Kidney tubule cell (primary cell): ENCODE data around the gene GMPPB.

Experiments used
- DNase-seq: peaks from one replicate; pipeline ENCODE4 v3.0.0-alpha.2; 2018; ENCODE audit warnings: low spot score

Gene GMPPB

DNA sequence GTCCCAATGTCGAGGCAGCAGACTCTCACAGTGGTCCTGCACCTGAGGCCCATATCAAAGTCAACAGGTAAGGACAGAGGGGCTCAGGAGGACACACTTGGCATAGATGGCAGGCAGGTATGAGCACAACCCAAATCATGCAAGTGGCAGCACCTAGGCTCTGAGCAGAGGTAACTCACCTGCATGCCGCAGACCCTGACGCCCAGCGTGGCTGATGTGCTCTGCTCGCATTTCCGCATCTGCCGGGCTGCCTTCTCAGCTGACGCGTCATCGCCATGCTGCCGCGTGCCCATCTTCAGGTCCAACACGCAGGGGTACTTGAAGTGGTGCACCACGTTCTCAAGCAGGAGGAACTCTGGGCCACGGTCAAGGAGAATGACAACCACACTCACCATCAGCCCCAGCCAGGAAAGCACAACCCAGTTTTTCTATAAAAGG is 4.2 kb upstream of the GMPPB start:
- no peak for DNase-seq

DNA sequence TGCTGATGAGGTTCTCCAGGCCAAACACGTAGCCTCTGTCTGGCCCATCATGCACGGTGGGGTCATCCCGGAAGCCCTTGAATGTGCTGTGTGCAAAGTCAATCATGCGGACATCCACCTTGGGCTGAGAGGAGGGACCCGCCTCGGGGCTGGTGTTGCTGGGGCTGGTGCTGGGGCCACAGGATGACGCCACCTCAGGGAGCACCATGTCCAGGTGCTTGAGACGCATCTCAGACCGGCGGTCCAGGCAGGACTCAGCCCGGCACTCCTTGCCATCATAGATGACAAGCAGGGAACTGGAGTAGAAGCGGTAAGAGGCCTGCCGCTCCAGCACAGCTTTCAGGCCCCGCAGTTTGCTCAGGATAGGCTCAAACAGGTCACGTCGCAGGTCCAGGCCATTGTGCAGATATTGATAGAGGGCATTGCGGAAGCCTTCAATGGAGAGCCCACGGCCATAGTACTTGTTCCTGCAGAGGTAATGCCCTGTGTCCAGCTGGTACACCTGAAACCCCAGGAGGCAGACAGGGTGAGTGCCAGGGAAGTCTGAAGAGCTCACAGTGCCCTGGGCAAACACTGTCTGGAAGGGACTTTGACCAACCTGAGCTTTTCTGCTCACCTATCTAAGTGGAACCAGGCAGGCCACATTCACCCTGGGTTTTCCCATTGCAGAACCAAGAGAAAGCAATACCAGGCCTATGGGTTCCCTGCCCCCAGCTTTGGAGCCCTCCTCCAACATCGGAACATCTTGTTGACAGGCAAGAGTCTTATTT is 3.6 kb upstream of the GMPPB start:
- DNase-seq: no peak

DNA sequence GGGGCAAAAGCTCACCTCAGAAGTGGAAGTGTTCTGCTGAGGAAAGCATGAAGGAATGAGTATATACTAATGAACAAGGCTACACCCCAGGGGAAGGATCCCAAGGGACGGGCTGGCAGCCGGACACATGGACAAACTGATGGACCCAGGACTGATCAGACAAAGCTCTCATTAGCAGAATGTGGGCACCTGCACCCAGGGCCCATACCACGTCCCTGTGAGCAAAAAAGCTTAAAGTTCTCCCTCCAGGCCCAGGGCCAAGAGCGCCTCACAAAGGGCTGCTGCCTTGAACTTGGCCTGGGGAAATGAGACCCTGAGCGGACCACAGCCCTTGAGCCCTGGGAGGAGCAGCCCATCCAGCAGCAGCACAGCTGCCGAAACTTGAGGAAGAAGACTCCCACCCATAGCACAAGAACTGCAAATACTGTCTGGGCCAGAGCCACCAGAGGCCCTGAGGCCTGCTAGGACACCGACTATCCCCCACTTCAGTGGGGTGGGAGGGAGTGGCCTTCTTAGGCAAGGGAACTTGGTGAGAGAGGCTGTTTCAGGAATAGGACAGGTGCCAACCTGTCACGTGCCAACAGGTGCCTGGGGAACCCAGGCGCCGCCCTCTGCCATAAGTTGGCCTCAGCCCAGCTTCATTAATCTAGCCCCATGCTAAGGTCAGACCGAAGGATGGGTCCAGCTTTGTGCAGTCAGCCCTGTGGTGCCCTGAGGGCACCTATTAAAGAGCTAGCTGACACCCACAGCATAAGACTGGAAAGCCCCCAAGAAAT is 2.3 kb upstream of the GMPPB start:
- DNase-seq: no peak

DNA sequence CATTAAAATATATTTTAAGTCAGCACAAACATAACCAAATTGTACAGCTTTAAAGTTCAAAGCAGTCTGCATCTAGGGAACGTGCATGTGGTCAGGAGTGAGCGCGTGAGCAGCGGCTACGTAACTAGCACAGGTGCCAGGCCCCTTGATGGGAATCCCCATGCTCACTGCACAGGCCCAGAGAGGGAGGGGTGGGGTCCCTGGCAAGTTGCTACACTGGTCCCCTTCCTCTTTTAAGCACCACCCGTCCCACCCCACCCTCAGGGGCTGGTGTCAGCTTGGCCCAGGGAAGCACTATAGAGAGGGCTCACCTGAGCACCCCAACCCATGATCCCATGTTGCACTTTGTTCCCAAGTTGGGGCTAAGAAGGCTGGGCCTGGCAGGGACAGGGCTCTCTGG is 835 bp upstream of the GMPPB start:
- no peak for DNase-seq

DNA sequence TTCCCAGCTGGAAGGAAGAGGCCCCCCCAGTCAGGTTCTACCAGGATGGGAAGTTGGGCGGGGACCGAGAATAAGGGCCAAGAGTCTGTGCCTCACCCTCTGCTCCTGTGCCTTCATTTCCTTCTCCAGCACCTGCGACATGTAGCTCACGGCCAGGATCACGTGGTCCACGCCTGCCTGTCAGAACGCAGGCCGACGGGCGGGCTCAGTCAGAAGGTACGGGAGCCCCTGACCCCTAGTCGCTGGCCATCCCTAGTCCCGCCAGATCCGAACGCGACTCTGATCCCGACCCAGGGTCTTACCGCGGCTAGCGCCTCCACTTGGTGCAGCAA is 489 bp downstream of the GMPPB start:
- DNase-seq: peak; percentile 76

DNA sequence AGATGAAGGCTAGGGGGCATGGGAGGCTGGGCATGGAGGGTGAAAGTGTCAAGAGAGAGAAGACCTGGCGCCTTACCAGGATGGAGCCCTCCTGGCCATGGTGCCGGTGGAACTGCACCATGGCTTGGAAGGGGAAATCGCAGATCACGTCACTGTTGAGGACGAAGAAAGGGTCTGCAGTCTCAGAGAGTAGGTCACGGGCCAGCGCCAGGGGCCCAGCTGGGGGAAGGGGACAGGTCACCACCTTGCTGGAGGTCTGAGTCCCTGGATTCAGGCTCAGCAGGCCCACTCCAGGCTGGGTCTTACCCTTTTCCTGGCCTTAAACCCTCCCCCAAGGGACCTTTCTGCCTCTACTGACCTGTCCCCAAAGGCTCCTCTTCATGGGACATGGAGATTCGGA is 855 bp downstream of the GMPPB start:
- DNase-seq: no peak

DNA sequence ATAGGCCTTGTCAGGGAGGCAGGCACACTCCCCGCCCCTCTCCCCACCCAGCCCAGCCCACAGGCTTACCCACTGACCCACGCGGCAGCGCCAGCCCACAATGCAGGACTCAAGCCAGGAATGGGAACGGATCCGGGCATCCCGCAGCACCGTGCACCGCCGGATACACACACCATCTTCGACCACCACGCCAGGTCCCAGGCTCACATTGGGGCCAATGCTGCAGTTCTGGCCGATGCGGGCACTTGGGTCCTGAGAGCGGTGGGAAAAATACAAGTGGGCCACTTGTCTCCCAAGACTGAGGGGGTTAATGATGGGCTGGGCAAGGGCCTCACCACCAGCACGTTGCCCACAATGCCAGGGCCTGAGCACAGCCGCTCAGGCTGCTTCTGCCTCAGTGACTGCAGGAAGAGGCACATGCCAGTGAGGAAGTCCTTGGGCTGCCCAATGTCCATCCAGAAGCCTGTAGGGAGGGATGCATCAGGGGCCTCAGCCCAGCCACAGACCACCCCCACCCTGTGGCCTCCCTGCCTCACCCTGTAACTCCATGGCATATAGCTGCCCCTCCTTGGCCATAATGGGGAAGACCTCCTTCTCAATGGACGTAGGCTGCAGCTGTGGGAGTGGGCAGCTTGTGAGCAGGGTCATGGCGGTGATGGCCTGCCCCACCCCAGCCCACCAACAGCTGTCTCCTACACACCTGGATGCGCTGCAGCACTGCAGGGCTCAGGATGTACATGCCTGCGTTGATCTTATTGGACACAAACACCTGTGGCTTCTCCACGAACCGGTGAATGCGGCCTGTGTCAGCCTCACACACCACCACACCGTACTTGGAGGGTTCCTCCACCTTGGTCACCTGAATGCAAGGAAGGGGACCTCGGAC is 1.6 kb downstream of the GMPPB start:
- no peak for DNase-seq

DNA sequence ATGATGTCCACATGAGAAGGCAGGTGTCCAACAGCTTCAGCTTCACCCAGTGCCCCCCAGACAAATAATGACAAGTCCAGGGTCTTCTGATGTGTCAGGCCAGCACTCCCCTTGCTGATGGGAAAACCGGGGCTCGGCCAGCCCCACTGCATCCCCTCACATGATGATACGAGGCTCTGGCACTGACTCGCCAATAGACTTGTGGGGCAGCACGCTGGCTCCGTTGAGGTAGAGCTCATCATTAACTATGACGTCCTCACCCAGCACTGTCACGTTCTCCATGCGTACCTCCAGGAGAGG is 2.2 kb downstream of the GMPPB start:
- no peak for DNase-seq

DNA sequence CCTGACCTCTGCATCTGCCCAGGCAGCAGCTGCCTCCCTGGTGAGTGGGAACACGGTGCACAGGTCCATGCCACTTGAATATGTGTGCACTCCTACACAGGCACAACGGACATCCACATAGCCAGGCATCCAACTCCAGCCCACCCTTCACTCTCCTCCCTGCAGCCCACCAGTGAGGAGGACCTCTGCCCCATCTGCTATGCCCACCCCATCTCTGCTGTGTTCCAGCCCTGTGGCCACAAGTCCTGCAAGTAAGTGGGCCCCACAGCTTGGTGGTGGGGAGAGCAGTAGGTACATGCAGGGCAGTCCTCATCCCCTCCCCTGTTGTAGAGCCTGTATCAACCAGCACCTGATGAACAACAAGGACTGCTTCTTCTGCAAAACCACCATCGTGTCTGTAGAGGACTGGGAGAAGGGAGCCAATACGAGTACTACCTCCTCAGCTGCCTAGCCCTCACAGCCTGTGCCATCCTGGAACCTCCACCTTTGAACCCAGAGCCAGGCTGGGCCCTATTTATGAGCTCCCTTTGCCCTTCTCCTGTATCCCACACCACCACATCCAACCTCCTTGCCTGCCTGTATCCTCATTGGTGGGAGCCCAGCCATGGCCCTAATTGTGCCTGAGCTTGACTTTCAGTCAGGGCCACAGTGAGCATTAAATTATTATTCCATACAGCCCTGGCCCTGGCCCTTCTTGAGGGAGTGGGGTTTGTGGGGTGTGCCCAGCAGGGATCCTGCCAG is 2.7 kb downstream of the GMPPB start:
- DNase-seq: no peak

DNA sequence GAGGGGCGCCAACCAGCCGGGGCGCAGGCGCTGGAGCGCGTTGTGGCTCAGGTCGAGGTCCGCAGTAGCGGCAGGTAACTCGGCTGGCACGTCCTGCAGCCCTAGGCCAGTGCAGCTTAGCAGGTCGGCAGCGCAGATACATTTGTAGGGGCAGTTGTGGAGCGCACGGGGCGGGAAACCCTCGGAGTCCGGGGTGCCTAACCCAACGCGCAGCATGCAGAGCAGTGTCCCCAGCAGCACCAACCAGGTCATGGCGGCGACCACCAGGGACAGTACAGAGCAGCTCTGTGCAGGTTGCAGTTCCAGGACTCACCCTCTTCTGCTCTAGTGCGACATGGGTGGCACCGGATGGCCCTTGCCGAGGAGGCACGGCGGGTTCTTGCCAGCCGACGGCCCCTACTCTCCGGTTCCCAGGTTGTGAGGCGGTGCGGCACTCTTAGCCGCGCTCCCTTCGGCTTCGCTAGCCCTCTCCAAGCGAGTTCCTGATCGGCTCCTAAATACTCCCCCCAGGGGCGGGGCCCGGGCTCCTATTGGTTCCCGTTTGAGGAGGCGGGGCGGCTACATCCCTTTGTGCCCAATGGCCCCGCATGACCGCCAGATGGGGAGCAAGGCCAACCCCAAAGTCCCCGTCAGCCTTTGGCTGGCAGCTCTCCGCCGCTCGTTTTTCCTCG is 4.4 kb downstream of the GMPPB start, which contains the start of gene AMIGO3:
AMIGO3 (minus strand) TSS at position 471 of the 671 bp plus-strand sequence; CDS start at position 252, 219 bp downstream.
- peak; percentile 94 for DNase-seq

DNA sequence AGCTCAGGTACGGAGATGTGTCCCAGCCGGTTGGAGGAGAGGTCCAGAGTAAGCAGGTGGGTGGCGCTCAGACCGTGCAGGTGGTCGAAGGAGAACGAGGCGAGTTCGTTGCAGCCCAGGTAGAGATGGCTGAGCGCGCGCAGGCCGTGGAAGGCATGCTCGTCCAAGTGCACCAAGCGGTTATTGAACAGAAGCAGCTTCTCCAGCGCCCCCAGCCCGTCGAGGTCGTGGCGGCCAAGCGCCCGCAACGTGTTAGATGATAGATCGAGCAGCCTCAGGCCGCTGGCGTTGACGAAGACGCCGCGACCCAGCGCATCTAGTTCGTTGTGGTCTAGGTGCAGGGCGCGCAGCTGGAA is 4.9 kb downstream of the GMPPB start:
- DNase-seq: no peak

DNA sequence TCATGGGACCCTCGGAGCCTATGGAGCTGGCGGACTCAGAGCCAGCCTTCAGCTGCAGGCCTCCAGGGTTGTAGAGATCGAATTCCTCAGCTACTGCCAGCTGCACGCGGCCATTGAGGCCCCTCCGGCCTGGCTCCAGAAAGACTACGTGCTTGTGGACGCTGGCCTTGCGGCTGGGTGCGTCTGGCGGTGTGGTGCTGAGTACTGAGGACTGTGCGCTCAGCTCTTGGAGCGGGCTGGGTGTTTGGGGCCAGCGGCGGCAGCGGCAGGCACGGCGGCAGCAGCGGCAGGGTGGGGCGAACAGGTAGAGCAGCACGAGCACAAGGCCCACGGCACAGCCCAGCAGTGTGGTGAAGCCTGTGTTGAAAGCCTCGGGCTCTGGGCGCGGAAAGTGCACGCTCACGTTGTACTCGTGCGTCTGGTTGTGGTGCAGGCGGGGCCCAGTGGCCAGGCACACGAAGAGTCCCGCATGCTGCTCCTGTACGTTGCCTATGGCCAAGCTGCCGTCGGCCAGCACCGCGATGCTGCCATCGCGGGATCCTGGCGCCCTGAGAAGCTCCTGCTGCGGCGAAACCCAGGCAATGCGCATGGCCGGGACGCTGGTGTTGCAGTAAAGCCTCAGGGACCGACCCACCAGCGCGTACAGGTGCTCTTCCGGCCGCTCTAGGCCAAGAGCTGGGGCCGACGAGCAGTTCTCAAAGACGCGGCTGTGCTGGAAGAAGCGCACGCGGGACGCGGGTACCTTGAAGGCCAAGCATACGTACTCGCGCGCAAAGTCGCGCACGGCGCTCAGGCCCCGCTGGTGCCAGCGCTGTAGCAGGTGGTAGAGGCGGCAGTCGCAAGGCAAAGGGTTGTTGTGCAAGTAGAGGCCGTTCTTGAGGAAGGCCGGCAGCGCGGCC is 5.5 kb downstream of the GMPPB start:
- no peak for DNase-seq

DNA sequence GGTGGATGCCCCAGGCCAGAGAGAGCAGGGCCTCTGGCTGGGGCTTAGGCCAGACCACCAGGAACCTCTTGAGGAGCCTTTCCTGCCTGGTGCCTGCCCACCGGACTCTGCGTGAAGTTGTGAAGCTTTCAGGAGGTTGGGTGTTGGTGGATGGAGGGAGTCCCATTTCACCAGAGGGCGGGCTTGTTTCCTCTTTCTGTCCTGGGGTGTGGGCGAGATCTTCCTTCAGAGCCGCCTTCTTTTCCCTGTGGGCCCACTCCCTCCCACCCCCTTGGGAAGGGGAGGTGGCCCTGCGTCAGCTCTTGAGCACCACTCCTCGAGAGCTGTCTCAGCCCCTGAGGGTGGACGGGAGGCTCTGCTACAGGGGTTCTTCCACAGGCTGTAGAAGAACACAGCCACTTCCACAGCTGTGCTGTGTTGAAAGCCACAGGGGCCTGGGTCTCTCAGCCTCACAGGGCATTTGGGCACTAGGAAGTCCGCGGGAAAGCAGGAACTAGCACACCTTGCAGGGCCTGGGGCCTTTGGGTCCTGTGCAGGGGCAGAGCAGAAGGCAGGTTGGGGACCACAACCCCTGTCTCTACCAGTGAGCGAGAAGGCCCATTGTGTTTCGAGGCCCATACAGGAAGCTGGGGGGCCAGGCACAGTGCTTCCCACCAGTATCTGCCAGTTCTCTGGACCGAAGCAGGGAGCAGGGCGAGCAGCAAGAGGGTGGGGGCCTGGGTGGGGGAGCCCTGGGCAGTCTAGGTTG is 6.4 kb downstream of the GMPPB start:
- DNase-seq: no peak

DNA sequence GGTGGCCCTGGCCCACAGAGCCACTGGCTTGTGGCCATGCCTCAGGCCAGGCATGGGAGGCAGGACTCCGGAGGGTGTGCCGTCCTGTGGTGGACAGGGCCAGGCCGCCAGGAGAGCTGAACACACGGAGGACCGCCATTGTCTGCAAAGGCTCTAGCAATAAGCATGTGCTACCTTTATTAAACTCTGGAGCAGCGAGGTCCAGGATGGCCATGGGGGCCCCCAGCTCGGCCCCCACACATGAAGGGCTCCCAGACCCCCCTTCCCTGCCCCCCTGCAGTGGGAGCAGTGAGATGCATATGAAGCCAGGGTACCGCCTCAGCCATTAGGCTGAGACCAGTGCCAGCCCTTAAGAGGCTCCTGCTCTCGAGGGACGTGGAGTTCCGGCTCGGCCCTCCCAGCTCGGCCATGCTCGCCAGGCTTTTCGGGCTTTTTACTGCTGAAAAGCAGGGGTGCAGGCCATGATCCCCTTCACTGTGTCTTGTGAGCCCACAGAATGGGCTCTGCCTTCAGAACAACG is 7.0 kb downstream of the GMPPB start:
- DNase-seq: no peak

DNA sequence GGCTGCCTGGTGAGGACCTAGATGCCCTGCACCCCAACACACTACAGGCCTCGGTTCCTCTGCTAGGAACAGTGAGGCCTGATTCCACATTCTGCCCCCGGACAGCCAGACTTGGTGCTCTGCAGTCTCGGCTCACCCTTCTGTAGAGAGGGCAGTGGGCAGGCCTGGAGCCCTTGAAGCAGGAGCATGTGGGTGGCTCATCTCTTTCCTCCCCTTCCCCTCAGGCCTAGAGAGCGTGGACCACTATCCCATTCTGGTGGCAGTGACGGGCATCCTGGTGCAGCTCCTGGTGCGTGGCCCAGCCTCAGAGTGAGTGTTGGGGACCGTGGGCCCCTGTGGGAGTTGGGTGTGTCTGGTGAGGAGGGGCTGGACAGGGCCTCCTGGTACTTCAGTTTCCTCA is 7.6 kb downstream of the GMPPB start:
- no peak for DNase-seq

DNA sequence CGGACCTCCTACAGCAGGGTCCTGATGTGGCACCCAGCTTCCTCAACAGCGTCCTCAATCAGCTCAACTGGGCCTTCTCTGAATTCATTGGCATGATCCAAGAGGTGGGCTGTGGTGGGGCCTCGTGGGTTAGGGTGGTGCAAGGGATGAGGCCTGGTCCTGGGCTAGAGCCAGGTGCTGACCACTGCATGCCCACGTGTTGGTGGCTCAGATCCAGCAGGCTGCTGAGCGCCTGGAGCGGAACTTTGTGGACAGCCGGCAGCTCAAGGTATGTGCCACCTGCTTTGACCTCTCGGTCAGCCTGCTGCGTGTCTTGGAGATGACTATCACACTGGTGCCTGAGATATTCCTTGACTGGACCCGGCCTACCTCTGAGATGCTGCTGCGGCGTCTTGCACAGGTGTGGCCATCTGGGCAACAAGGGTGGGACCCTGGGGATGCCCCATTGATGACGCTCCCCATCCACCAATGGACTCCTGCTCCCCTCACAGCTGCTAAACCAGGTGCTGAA is 8.1 kb downstream of the GMPPB start:
- DNase-seq: peak; percentile 19

DNA sequence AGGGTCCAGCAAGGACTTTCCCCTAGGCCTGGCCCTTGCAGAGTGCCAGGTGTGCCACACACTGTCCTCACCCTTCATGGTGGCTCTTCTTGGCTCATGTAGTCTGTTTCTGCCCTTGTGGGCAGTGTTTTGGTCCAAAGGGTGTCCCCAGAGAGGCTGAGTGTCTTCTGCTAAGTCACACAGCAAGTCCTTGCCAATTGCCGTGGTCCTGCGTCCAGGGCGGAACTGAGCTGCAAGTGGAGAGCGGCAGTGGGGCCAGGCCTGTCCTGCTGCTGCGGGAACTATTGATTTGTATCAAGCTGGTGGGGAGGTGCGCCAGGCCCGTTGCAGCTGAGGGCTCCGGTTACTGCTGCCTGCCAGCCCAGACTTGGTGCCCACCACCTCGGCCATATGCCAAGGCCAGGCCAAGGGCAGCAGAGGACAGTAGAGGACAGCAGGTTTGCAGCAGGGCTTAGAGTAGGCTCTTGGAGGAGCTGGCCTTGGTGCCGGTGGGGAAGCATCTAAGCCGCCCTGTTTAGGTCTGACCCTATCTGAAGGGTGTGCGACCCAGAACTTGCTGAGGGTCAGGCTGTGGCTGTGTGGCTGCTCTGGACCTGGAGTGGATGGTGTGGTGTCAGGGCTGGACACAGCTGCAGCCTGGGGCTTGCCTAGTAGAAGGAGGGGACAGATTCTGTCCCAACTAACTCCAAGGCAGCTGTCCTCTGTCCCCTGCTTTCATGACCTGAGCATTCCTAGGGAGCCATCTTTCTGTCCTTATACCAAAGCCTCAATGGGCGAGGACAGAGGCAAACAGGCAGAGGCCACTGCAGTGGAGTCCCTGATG is 8.8 kb downstream of the GMPPB start:
- DNase-seq: no peak

DNA sequence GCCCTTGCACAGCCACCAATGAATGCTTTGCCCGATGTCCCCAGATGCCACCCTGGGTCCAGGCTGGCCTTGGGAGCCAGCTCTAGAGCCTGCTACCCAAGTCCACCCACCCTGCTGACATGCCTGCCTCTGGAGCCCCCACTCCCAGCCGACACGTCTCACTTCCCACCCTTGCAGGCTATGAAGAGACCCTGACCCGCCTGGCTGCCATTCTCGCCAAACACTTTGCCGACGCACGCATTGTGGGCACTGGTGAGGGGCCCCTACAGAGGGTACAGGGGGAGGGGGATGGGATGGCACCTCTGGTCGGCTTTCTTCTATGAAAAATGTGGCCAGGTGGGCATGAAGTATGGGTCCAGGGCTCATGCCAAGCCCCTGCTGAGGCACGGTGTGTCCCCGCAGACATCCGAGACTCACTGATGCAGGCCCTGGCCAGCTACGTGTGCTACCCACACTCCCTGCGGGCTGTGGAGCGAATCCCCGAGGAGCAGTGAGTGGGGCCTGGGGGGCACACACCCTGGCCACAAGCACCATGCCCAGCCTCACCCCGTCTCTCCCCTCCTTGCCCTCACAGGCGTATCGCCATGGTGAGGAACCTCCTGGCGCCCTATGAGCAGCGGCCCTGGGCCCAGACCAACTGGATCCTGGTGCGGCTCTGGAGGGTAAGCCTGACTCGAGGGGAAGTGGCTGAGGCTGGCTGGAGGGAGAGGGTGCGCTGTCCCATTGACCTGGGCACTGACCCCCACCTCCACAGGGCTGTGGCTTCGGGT is 10.2 kb downstream of the GMPPB start:
- no peak for DNase-seq
